ENCODE data around the gene CBLN1.

Gene CBLN1

GRCh38 chr16:49277386-49277742, 4.3 kb downstream of the CBLN1 start:
- ChIA-PET CTCF (no interaction called here), POLR2A (no interaction called here)
- no peak for DNase-seq (ENCODE audit: extremely low spot score)
- no peak for TF ChIP-seq FOXM1 (IDR thresholded peaks at IDR 0.05; ENCODE audit: borderline replicate concordance)
- TF ChIP-seq SUZ12 (IDR thresholded peaks at IDR 0.05) = no peak
- no peak for TF ChIP-seq FOXA1 (IDR thresholded peaks at IDR 0.05)
- TF ChIP-seq BHLHE40 (IDR thresholded peaks at IDR 0.05; ENCODE audit: borderline replicate concordance) = no peak
- no peak for TF ChIP-seq ZNF384 (IDR thresholded peaks at IDR 0.05)
- TF ChIP-seq NFRKB (IDR thresholded peaks at IDR 0.05) = no peak
- no peak for TF ChIP-seq CTBP1 (IDR thresholded peaks at IDR 0.05; ENCODE audit: borderline replicate concordance)
- no peak for TF ChIP-seq TARDBP (IDR thresholded peaks at IDR 0.05)
- no peak for TF ChIP-seq LEF1 (IDR thresholded peaks at IDR 0.05; ENCODE audit: borderline replicate concordance)
- TF ChIP-seq, protein P1, sequence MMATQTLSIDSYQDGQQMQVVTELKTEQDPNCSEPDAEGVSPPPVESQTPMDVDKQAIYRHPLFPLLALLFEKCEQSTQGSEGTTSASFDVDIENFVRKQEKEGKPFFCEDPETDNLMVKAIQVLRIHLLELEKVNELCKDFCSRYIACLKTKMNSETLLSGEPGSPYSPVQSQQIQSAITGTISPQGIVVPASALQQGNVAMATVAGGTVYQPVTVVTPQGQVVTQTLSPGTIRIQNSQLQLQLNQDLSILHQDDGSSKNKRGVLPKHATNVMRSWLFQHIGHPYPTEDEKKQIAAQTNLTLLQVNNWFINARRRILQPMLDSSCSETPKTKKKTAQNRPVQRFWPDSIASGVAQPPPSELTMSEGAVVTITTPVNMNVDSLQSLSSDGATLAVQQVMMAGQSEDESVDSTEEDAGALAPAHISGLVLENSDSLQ (IDR thresholded peaks at IDR 0.05) = no peak
- no peak for TF ChIP-seq HDGF (IDR thresholded peaks at IDR 0.05; ENCODE audit: borderline replicate concordance)
- TF ChIP-seq ARNT (IDR thresholded peaks at IDR 0.05) = no peak
- TF ChIP-seq ELF4 (IDR thresholded peaks at IDR 0.05) = no peak
- no peak for TF ChIP-seq FOXK2 (IDR thresholded peaks at IDR 0.05)
- no peak for TF ChIP-seq SP1 (IDR thresholded peaks at IDR 0.05)

- CTCF ChIA-PET = no interaction called here
- TF ChIP-seq FOXM1 (IDR thresholded peaks at IDR 0.05; ENCODE audit: borderline replicate concordance) = no peak
- TF ChIP-seq SUZ12 (IDR thresholded peaks at IDR 0.05) = no peak
- TF ChIP-seq SP1 (IDR thresholded peaks at IDR 0.05) = no peak
- TF ChIP-seq HDGF (IDR thresholded peaks at IDR 0.05; ENCODE audit: borderline replicate concordance) = no peak
- DNase-seq (ENCODE audit: extremely low spot score) = no peak
- POLR2A ChIA-PET = no interaction called here
Measured at GRCh38 chr16:49276646-49277385, 4.8 kb downstream of the CBLN1 start.

DNA sequence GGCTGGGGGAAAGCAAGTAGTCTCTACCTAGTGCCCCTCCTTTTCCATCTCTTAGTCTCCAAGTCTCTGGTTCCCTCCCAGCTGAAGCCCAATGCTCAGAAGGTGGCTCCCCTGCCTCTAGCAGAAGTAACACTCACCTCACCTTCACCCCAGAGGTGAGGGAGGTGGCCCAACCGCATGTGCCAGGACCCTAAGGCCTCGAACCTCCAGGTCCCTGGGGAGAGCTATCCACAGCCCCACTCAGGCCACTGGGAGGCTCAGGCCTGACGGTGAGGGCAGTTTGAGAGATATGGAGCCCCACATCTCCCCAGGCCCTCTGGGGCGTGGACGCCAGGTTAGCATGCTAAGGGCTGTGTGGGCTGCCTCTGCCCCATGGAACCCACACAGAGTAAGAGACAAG, 5.8 kb downstream of the CBLN1 start:
- ChIA-PET POLR2A (no interaction called here), CTCF (no interaction called here)
- no peak for DNase-seq (ENCODE audit: extremely low spot score)
- no peak for TF ChIP-seq ZNF384 (IDR thresholded peaks at IDR 0.05)
- TF ChIP-seq NFRKB (IDR thresholded peaks at IDR 0.05) = no peak
- TF ChIP-seq L3MBTL2 (conservative IDR thresholded peaks at IDR 0.05) = no peak

GRCh38 chr16:49275050-49275730, 6.4 kb downstream of the CBLN1 start:
- CTCF ChIA-PET = no interaction called here
- DNase-seq (ENCODE audit: extremely low spot score) = no peak

GRCh38 chr16:49274591-49274990, 7.0 kb downstream of the CBLN1 start:
- TF ChIP-seq FOXK2 (IDR thresholded peaks at IDR 0.05) = no peak
- TF ChIP-seq L3MBTL2 (conservative IDR thresholded peaks at IDR 0.05) = no peak
- TF ChIP-seq SP1 (IDR thresholded peaks at IDR 0.05) = no peak
- no peak for DNase-seq (ENCODE audit: extremely low spot score)
- POLR2A ChIA-PET = no interaction called here
- CTCF ChIA-PET = no interaction called here

More at GRCh38 chr16:49275050-49275730, 6.4 kb downstream of the CBLN1 start:
- TF ChIP-seq, protein P1 (IDR thresholded peaks at IDR 0.05) = no peak
- no peak for TF ChIP-seq TARDBP (IDR thresholded peaks at IDR 0.05)
- no peak for TF ChIP-seq FOXK2 (IDR thresholded peaks at IDR 0.05)
- no peak for TF ChIP-seq CTBP1 (IDR thresholded peaks at IDR 0.05; ENCODE audit: borderline replicate concordance)
- TF ChIP-seq FOXM1 (IDR thresholded peaks at IDR 0.05; ENCODE audit: borderline replicate concordance) = no peak
- no peak for TF ChIP-seq ZNF384 (IDR thresholded peaks at IDR 0.05)
- TF ChIP-seq SP1 (IDR thresholded peaks at IDR 0.05) = no peak
- no peak for TF ChIP-seq L3MBTL2 (conservative IDR thresholded peaks at IDR 0.05)
- TF ChIP-seq SUZ12 (IDR thresholded peaks at IDR 0.05) = no peak
- TF ChIP-seq FOXA1 (IDR thresholded peaks at IDR 0.05) = no peak
- TF ChIP-seq NFRKB (IDR thresholded peaks at IDR 0.05) = no peak
- TF ChIP-seq ARNT (IDR thresholded peaks at IDR 0.05) = no peak
- no peak for TF ChIP-seq BHLHE40 (IDR thresholded peaks at IDR 0.05; ENCODE audit: borderline replicate concordance)
- no peak for TF ChIP-seq ELF4 (IDR thresholded peaks at IDR 0.05)
- no peak for TF ChIP-seq HDGF (IDR thresholded peaks at IDR 0.05; ENCODE audit: borderline replicate concordance)
- no peak for TF ChIP-seq LEF1 (IDR thresholded peaks at IDR 0.05; ENCODE audit: borderline replicate concordance)
- POLR2A ChIA-PET = no interaction called here

DNA sequence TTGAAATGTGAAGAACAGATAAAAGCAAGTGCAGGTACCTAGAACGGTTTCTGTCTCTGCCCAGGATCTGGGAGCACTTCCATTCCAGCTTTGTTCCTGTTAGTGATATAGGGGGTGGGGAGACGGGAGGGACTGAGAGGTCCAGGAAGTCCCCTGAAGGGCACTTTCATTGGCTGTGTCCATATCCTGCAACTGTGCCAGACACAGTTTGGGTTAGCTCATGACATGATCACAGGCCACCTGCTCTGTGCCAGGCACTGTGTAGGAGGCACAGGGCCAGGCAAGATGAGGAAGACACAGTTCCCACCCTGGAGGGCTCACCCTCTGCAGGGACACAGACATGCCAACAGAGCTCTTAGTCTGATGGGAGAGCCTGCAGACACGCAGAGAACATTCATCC, 7.9 kb downstream of the CBLN1 start:
- no peak for DNase-seq (ENCODE audit: extremely low spot score)
- TF ChIP-seq FOXM1 (IDR thresholded peaks at IDR 0.05; ENCODE audit: borderline replicate concordance) (no peak), TARDBP (IDR thresholded peaks at IDR 0.05) (no peak), LEF1 (IDR thresholded peaks at IDR 0.05; ENCODE audit: borderline replicate concordance) (no peak), ELF4 (IDR thresholded peaks at IDR 0.05) (no peak), CTBP1 (IDR thresholded peaks at IDR 0.05; ENCODE audit: borderline replicate concordance) (no peak), ARNT (IDR thresholded peaks at IDR 0.05) (no peak)
- ChIA-PET CTCF (no interaction called here), POLR2A (no interaction called here)

GRCh38 chr16:49271363-49271762, 10.3 kb downstream of the CBLN1 start:
- ChIA-PET CTCF (no interaction called here), POLR2A (no interaction called here)
- no peak for TF ChIP-seq HDGF (IDR thresholded peaks at IDR 0.05; ENCODE audit: borderline replicate concordance)
- TF ChIP-seq FOXA1 (IDR thresholded peaks at IDR 0.05) = no peak
- TF ChIP-seq, protein P1 (IDR thresholded peaks at IDR 0.05) = no peak
- no peak for TF ChIP-seq ARNT (IDR thresholded peaks at IDR 0.05)
- no peak for TF ChIP-seq ELF4 (IDR thresholded peaks at IDR 0.05)
- no peak for TF ChIP-seq BHLHE40 (IDR thresholded peaks at IDR 0.05; ENCODE audit: borderline replicate concordance)
- TF ChIP-seq CTBP1 (IDR thresholded peaks at IDR 0.05; ENCODE audit: borderline replicate concordance) = no peak
- no peak for TF ChIP-seq ZNF384 (IDR thresholded peaks at IDR 0.05)
- no peak for TF ChIP-seq L3MBTL2 (conservative IDR thresholded peaks at IDR 0.05)
- TF ChIP-seq SP1 (IDR thresholded peaks at IDR 0.05) = no peak
- no peak for TF ChIP-seq LEF1 (IDR thresholded peaks at IDR 0.05; ENCODE audit: borderline replicate concordance)
- no peak for TF ChIP-seq TARDBP (IDR thresholded peaks at IDR 0.05)
- no peak for TF ChIP-seq FOXM1 (IDR thresholded peaks at IDR 0.05; ENCODE audit: borderline replicate concordance)
- DNase-seq (ENCODE audit: extremely low spot score) = no peak

Data from HEK293T (cell line).